MV-4-11 (cell line): ENCODE data around the gene COMMD2.

Experiments used
- DNase-seq: peaks from one replicate; lab custom pipeline; 2025; lab: John Stamatoyannopoulos, UW

COMMD2 gene

GRCh38 chr3:149752051-149752787 is at the start of gene COMMD2:
Gene COMMD2, minus strand, starts transcription at chr3:149752489. Its CDS starts 45 bp downstream, at chr3:149752444.
- DNase-seq, result peak; percentile 70

DNA sequence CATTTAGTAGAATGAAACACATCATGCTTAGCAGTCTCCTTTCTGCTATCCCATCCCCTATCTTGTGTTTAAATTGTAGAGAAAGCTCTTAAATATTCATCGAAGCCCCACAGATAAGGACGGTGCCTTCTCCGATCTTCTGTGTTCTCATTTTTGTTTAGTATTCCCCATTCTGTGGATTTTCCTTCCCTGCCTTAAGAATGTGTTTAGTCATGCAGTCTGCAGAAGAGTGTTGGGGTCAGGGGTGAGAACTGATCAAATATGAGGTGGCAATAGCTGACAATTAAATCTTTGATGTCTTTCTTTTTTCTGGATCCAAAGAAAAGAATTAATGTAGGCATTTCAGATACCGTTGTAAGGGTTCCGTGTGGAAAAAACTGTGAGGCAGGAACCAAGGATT is 49.4 kb upstream of the COMMD2 start:
- DNase-seq, result no peak

GRCh38 chr3:149801195-149801594 is 48.9 kb upstream of the COMMD2 start:
- no peak for DNase-seq

DNA sequence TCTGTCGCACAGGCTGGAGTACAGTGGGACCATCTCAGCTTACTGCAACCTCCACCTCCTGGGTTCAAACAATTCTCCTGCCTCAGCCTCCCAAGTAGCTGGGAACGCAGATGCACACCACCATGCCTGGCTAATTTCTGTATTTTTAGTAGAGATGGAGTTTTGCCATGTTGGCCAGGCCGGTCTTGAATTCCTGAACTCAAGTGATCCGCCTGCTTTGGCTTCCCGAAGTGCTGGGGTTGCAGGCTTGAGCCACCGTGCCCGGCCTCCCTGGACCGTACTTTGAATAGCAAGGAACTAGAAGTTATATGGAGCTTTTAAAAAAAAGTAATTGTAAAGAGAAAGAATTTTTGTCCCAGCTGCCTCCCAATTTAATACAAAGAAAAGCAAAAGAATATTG is 48.4 kb upstream of the COMMD2 start:
- no peak for DNase-seq

- DNase-seq, result peak; percentile 27
These were observed 43.7 kb upstream of the COMMD2 start for GRCh38 chr3:149796026-149796425.

- no peak for DNase-seq
These were observed 40.4 kb upstream of the COMMD2 start, which contains the start of gene ANKUB1 for GRCh38 chr3:149792452-149793270. Gene ANKUB1, minus strand, starts transcription at chr3:149792554. Its CDS starts 188 bp downstream, at chr3:149792366.

- DNase-seq, result no peak
These were observed 38.4 kb upstream of the COMMD2 start for GRCh38 chr3:149790698-149791097.

GRCh38 chr3:149790268-149790667 is 38.0 kb upstream of the COMMD2 start:
- DNase-seq, result no peak

DNA sequence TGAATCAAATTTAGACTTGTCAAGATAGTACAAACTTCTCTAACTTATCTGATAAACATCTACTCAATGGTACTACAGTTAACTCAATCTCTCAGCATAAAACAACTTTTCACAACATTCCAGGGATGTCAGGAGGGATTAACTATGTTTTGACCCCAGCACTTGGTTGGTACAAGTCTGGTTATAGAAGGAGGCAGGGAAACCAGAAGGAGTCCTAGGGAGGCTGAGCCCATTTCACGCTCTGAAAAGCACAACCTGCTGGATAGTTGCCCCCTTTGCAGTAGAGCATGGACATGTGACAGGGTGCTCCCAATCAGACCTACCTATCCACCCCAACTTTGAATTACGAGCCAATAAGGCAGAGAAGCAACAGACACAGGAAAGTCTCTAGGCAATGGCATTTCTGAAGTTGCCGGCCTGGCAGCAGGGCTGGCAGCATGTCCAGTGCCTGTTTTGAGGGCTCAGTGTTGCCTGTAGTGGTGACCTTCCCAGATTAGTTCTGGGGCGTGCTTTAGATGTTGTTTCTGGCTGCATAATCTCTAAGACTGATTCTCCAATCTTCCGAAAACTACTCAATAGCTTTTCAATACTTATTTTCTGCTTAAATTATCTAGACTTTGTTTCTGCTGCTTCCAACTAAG is 31.9 kb upstream of the COMMD2 start:
- DNase-seq, result no peak

DNA sequence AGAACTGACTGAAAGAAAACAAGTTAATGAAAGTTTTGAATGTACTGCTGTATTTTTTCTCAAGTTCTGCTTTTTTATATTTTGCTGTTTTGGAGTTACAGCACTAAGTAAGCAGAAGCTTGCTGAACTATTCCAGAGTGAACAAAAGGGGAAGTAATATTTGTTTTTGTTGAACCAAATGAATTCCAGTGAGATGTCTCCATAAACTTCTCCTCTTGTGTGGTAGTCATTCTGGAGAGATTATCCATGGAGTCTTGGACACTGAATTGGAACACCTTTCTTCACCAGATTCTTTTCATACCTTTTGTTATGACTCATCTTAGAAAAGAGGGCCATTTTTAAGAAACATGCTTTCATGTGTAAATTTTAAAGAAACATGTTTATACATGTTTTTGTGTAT is 31.3 kb upstream of the COMMD2 start:
- DNase-seq, result peak; percentile 89

DNA sequence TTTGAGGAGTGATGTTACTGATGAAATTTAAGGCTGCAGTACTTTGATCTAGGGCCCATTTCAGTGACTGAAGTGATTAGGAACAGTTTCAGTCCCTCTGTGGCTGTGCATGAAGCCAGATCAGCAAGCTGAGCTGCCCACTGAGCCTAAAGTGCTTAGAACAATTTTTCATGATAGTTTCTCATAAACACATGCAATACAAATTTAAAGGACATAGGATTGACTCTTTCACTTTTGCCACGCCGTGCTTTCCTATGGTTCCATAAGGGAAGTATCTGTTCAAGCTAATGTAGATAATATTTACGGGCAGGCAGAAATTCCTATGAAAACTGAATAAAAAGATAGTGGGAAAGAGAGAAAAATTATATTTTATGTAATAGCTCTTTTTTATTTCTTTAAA is 29.5 kb upstream of the COMMD2 start:
- peak; percentile 46 for DNase-seq

GRCh38 chr3:149781211-149781610 is 28.9 kb upstream of the COMMD2 start:
- DNase-seq, result peak; percentile 87

DNA sequence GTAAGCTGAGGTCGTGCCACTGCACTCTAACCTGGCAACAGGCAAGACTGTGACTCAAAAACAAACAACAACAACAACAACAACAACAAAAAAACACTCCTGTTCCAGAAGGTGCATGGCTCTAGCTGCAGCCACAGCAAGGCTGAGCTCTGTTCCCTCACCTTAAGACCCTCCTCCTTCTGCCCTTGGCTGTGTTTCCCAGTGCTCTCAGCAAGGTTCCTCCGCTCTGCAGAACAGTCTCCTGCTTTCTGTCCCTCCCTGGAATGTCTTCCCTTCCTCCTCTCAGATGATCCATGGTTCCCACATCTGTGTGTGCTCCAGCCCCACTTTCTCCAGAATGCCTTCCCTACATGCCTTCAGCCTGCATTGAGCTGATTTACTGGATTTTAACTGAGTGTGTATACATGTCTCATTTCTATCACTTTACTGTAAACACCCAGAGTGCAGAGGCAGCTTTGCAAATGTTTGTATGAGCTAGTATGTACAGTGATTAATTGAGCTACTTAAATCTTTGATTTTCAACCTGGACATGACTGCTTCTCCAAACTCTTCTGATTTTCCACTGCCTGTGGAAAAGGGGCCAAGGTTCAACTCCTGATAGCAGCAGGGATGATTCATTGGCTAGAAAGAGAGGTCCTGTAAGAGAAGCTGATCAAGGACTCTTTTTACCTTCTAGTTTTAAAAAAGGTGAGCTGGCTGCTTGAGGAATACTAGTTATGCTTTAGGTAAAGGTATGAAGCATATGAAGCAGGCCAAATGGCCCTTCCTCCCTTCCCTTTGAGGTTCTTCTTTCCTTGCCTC is 25.3 kb upstream of the COMMD2 start:
- no peak for DNase-seq

DNA sequence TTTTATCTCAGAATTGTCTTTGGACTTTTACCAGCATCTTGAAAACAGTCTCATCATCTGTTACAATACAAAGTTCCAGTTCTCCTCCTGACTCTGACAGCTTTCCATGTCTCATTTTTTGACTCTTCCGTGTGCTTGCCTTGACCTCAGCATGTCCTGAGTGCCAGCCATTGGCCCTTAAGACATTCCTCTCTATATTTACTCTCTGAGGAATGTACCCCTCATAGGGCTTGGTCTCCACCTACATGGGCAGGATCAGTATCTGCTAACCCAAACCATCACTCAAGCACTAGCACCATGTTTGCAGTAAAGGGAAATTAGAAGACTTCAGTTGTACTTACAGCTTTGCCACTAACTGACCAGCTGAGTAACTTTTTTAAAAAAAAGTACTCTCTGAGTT is 23.9 kb upstream of the COMMD2 start:
- no peak for DNase-seq

- DNase-seq, result no peak
These were observed 20.6 kb upstream of the COMMD2 start for GRCh38 chr3:149772861-149773260.

GRCh38 chr3:149771652-149772271 is 19.5 kb upstream of the COMMD2 start:
- peak; percentile 7 for DNase-seq

GRCh38 chr3:149770246-149770645 is 18.0 kb upstream of the COMMD2 start:
- DNase-seq, result no peak

DNA sequence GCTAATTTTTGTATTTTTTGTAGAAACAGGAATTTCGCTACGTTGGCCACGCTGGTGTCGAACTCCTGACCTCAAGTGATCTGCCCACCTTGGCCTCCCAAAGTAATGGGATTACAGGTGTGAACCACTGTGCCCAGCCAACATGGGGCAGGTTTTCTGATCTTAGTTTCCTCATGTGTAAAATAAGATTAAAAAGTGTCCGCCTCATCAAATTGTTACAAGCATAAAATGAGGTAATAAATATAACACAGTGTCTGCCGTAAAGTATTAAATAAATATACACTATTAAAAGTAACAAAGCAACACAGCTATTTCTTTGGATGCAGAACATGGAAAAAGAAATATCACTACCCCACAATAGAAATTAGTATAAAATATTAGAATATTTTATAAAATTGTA is 16.4 kb upstream of the COMMD2 start:
- no peak for DNase-seq

- DNase-seq, result no peak
These were observed 15.4 kb upstream of the COMMD2 start for GRCh38 chr3:149767720-149768119.

GRCh38 chr3:149765762-149766334 is 13.6 kb upstream of the COMMD2 start:
- DNase-seq, result peak; percentile 15

GRCh38 chr3:149764302-149764701 is 12.0 kb upstream of the COMMD2 start:
- DNase-seq, result no peak
